Activated CD8-positive, alpha-beta memory T cell treated with anti-CD3 and anti-CD28 coated beads, Interleukin-2, amount 10 ng/mL, durations not matched to agents 7 days and 5 days (primary cell): ENCODE results near the gene CCDC120. TPM values are rescaled to one million over a fixed set of nuclear protein-coding genes. Genes with fewer than 3 reads are reported as not detected.

Experiments
- ATAC-seq: fragments of 150-1000 bp; cut with Tn5 transposase; one replicate; pipeline ENCODE4 v1.10.0; 2021; ENCODE audit warnings: moderate library complexity
- CTCF ChIA-PET: fragments of 350-600 bp; sonication (Branson Sonifier 250); formaldehyde crosslinking; loops from one replicate; lab custom pipeline; 2021; ENCODE audit warnings: antibody characterized with exemption; lab: Charles Lee
- DNase-seq: peaks from one replicate; pipeline ENCODE4 v3.0.0-alpha.2; 2020
- H3K27ac Mint-ChIP-seq: one replicate; pipeline ENCODE4 v1.8.0; 2021; ENCODE audit warnings: mild to moderate bottlenecking, mixed read lengths
- H3K27me3 Mint-ChIP-seq: one replicate; pipeline ENCODE4 v1.8.0; 2021; ENCODE audit warnings: mixed read lengths
- H3K36me3 Mint-ChIP-seq: one replicate; pipeline ENCODE4 v1.8.0; 2021; ENCODE audit warnings: mild to moderate bottlenecking, mixed read lengths
- H3K4me1 Mint-ChIP-seq: one replicate; pipeline ENCODE4 v1.8.0; 2021; ENCODE audit warnings: mixed read lengths
- H3K4me3 Mint-ChIP-seq: one replicate; pipeline ENCODE4 v1.8.0; 2021; ENCODE audit warnings: mild to moderate bottlenecking, moderate library complexity, mixed read lengths
- H3K9me3 Mint-ChIP-seq: one replicate; pipeline ENCODE4 v1.8.0; 2022; ENCODE audit warnings: low read depth, mixed read lengths
- total RNA-seq, 2 experiments: library from RNA; stranded (reverse); gene quantifications; one replicate each; pipeline ENCODE4 v1.2.3, GENCODE V29; 2021

Gene CCDC120
- total RNA-seq, 2 experiments from 2014 or later = 6.9 to 7.9 TPM

DNA sequence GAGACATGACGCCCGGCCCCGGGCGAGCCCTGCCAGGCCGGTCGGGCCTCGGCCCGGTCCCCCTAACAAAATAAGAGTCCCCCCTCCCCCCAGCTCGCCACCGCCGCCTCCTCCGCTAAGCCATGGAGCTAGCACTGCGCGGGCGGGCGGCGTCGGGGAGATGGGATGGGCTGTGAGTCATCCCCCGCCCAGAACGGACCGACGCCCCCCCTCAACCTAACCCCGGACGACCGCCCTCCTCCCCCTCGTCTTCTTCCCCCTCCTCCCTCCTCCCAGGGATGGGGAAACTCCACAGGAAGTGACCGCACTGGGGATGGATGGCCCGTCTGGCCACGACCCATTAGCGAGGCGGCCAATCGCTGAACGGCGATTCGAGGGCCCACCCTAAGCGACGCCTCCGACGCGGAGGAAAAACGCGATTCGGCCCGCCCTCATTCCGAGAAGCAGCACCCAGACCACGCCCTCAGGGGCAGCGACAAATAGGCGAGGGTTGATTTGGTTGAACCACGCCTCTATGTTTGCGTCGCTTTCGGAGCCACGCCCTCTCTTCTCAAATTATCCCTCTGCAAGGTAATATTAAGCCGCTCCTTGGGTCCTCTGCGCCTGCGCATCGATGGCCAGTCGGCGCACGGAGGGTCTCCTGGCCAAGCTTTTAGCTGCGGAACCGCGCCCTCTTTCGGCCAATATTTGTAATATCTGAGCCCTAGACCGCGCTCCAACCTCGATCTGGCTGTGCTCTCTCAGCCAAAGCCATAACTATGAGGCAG lies 15.4 kb upstream of the CCDC120 start, which contains the start of gene TFE3:
TSS of gene TFE3 (minus strand) at position 138 of the 767 bp plus-strand sequence. CDS start at position 7, 131 bp downstream.
- Mint-ChIP-seq H3K27me3 (no peaks in the 10 kb centered on the region), H3K9me3 (no peaks in the 10 kb centered on the region)

DNA sequence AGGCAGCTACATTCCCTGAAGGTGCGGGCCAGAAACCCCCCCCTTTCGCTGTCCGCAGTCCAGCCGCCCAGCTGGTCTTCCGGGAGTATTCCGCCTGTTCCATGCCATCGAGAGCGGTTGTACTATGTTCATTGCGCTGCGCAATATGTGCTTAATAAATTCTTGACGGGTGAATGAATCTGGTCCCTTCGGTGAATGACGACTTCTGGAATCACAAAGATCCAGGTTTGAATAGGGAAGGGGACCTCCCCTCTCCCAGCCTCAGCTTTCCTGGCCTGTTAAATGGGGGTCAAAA lies 14.9 kb upstream of the CCDC120 start:
- CTCF ChIA-PET = interaction anchor here (0.9 to 2.3 kb wide), 7 partner anchors 24 to 146 kb away, joined by 3 to 9 read pairs (median 4); partner anchors contain the start of genes GRIPAP1, OTUD5, PQBP1 and TIMM17B
- no peaks in the 10 kb centered on the region for H3K27me3 Mint-ChIP-seq
- H3K27ac Mint-ChIP-seq = peak overlapping the region; percentile 90
- no peaks in the 10 kb centered on the region for H3K9me3 Mint-ChIP-seq
- H3K4me1 Mint-ChIP-seq = peaks cover 31% of the 10 kb centered on the region
- peak overlapping the region; percentile 89 for H3K4me3 Mint-ChIP-seq
- DNase-seq = no peak
- ATAC-seq = no peak
- peaks cover under 1% of the 10 kb centered on the region for H3K36me3 Mint-ChIP-seq

More for the DNA sequence above, 15.4 kb upstream of the CCDC120 start, which contains the start of gene TFE3:
- DNase-seq (peak; percentile 98), ATAC-seq (peak; percentile 89)
- Mint-ChIP-seq H3K36me3 (peaks cover 6% of the 10 kb centered on the region), H3K4me1 (peaks cover 34% of the 10 kb centered on the region), H3K27ac (peak within 1 kb of the TSS; percentile 90), H3K4me3 (peak within 1 kb of the TSS; percentile 89)
- CTCF ChIA-PET = interaction anchor here (0.9 to 2.3 kb wide), 9 partner anchors 12 to 146 kb away, joined by 3 to 9 read pairs (median 4); partner anchors contain the start of genes GRIPAP1, OTUD5, PQBP1 and TIMM17B

DNA sequence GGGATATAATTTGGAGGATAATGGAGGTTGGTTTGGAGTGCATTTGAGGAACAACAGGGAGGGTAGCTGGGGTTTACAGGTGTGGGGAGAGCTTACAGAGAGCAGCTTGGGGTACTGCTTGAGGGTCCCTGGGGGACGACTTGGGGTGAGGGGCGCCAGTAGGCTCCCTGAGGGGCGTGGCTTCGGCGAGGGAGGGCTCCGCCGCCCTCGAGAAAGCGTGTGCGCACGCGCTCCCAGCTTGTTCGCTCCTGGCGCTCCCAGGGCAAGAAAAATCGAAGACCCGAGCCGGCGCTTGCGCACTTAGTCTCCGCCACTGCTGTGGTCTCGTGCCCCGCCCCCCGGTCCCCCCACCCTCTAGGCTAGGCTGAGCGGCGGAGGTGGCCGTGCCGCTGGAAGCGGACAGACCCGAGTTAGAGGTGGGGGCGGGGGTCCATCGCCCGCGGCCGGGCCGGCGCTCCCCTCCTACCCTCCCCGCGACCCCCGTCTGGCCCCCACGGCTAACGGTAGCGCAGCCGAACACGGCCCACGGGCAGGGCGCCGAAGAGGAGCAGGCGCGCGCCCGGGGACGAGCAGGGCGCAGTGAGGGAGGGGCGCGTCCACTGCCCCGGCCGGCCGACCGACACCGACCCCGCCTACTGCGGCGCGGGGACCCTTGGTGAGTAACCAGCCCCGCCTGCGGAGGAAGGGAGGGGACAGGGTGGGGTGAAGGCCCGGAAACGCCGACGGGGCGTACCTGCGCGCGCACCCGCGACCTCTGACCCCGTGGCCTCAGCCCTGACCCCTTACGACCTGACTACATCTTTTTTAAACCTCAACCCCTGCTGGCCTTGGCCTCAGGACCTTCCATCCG lies 5.4 kb upstream of the CCDC120 start:
- DNase-seq = peak; percentile 79
- Mint-ChIP-seq H3K27ac (peak overlapping the region; percentile 92), H3K9me3 (no peaks in the 10 kb centered on the region), H3K4me3 (peak overlapping the region; percentile 80), H3K36me3 (peaks cover 5% of the 10 kb centered on the region), H3K4me1 (peaks cover 38% of the 10 kb centered on the region), H3K27me3 (no peaks in the 10 kb centered on the region)
- CTCF ChIA-PET = no interaction called here
- peak; percentile 85 for ATAC-seq

GRCh38 chrX:49054073-49054762 lies 4.6 kb upstream of the CCDC120 start:
- no peaks in the 10 kb centered on the region for H3K9me3 Mint-ChIP-seq
- peak overlapping the region; percentile 92 for H3K27ac Mint-ChIP-seq
- H3K4me1 Mint-ChIP-seq = peaks cover 38% of the 10 kb centered on the region
- no peaks in the 10 kb centered on the region for H3K27me3 Mint-ChIP-seq
- CTCF ChIA-PET = no interaction called here
- H3K4me3 Mint-ChIP-seq = peak overlapping the region; percentile 80
- no peak for ATAC-seq
- no peak for DNase-seq
- peaks cover 5% of the 10 kb centered on the region for H3K36me3 Mint-ChIP-seq

- Mint-ChIP-seq H3K27ac (no peak overlapping the region), H3K4me1 (peaks cover 27% of the 10 kb centered on the region), H3K4me3 (no peak overlapping the region), H3K27me3 (no peaks in the 10 kb centered on the region), H3K9me3 (no peaks in the 10 kb centered on the region), H3K36me3 (peaks cover 3% of the 10 kb centered on the region)
- ATAC-seq (no peak), DNase-seq (no peak)
- CTCF ChIA-PET = no interaction called here
These were observed 402 bp downstream of the CCDC120 start for GRCh38 chrX:49059201-49059600.

DNA sequence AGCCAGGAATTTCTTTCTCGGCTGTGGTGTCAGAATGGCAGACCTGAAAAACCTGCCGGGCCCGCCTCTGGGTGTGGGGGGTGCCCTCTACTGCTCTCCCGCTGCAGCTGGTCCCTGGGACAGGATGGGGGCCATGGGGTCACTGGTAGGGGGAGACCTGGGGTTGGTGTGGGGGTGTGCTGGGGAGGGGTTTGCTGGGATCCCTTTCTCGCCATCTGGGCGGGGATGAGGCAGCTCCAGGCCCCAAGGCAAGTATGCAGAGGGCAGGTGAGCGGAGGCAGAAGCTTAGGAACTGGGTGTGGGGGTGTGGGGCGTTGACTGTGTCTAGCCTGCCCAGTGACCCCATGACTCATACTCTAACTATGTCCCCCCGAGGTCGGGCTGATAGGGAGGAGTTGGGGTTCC lies 884 bp downstream of the CCDC120 start:
- Mint-ChIP-seq H3K9me3 (no peaks in the 10 kb centered on the region), H3K36me3 (peaks cover 1% of the 10 kb centered on the region), H3K4me3 (no peak overlapping the region), H3K4me1 (peaks cover 22% of the 10 kb centered on the region), H3K27me3 (no peaks in the 10 kb centered on the region), H3K27ac (no peak overlapping the region)
- DNase-seq = no peak
- ATAC-seq = no peak
- CTCF ChIA-PET = no interaction called here

DNA sequence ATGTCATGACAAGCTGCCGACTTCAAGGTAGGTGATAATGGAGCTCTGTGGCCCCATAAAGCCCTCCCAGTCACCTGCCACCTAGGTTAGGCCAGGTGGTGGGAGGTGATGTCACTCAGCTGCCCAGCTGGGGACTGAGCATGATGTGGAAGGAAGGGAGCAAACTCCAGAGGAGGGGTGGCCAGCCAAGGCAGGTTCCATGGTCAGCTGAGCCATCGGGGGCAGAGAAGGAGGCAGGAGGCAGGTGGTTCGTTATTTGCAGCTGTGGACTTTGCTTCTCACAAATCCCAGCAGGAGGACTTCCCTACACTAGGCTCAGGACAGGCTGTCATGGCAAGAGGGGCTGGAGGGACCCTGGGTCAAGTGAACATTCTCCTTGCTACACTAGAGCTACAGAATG lies 2.1 kb downstream of the CCDC120 start:
- Mint-ChIP-seq H3K27ac (no peak overlapping the region), H3K4me3 (no peak overlapping the region), H3K4me1 (peaks cover 11% of the 10 kb centered on the region), H3K36me3 (peaks cover 1% of the 10 kb centered on the region), H3K27me3 (no peaks in the 10 kb centered on the region), H3K9me3 (no peaks in the 10 kb centered on the region)
- ATAC-seq (no peak), DNase-seq (no peak)
- CTCF ChIA-PET = no interaction called here

DNA sequence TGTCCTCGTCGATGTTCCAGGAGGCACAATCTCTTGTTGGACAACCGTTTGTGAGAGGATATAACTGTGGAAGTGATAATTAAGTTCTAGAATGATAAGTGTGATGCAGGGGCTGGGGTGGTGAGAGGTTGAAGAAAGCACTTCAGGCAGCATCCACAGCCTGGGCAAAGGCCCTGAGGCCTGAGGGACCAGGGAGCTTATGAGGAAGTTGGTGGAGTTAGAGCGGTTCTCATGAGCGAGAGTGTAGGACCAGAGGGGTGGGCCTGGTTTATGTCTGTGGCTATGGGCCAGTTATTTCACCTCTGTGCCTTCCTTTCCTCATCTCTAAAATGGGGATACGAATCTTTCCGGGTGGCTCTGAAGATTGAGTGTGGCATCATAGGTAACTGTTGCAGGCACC lies 2.7 kb downstream of the CCDC120 start:
- H3K27me3 Mint-ChIP-seq = no peaks in the 10 kb centered on the region
- H3K4me3 Mint-ChIP-seq = no peak overlapping the region
- H3K36me3 Mint-ChIP-seq = no peaks in the 10 kb centered on the region
- H3K9me3 Mint-ChIP-seq = no peaks in the 10 kb centered on the region
- DNase-seq (no peak), ATAC-seq (no peak)
- no peak overlapping the region for H3K27ac Mint-ChIP-seq
- H3K4me1 Mint-ChIP-seq = peaks cover 9% of the 10 kb centered on the region
- CTCF ChIA-PET = no interaction called here

DNA sequence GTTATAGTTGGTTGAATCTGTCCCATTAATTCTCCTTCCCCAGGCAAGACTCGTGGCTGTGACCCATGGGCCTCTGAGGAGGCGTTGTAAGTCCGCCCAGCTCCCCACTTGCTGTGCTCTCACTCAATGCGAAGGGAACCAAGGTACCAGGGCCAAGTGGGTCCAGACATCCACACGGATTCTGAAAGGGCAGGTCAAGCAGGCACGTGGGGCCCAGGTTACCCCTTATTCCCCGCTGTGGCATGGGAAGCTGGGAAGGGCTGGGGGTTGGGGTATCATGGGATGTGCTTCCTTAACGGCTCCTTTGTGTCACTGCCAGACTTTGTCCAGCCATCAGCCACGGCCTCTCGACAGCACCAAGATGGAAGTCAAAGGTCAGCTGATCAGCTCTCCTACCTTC lies 3.1 kb downstream of the CCDC120 start:
- no peak overlapping the region for H3K27ac Mint-ChIP-seq
- no peaks in the 10 kb centered on the region for H3K9me3 Mint-ChIP-seq
- H3K4me3 Mint-ChIP-seq = no peak overlapping the region
- no peaks in the 10 kb centered on the region for H3K36me3 Mint-ChIP-seq
- ATAC-seq (no peak), DNase-seq (no peak)
- no peaks in the 10 kb centered on the region for H3K27me3 Mint-ChIP-seq
- H3K4me1 Mint-ChIP-seq = peaks cover 6% of the 10 kb centered on the region
- CTCF ChIA-PET = no interaction called here

- ATAC-seq = no peak
- CTCF ChIA-PET = no interaction called here
- H3K9me3 Mint-ChIP-seq = no peaks in the 10 kb centered on the region
- H3K4me1 Mint-ChIP-seq = no peaks in the 10 kb centered on the region
- no peak overlapping the region for H3K27ac Mint-ChIP-seq
- H3K27me3 Mint-ChIP-seq = no peaks in the 10 kb centered on the region
- H3K4me3 Mint-ChIP-seq = no peak overlapping the region
- no peaks in the 10 kb centered on the region for H3K36me3 Mint-ChIP-seq
- no peak for DNase-seq
These were observed 4.9 kb downstream of the CCDC120 start for GRCh38 chrX:49063715-49064114.

- Mint-ChIP-seq H3K9me3 (no peaks in the 10 kb centered on the region), H3K27me3 (no peaks in the 10 kb centered on the region), H3K4me3 (no peak overlapping the region), H3K4me1 (no peaks in the 10 kb centered on the region), H3K27ac (no peak overlapping the region), H3K36me3 (no peaks in the 10 kb centered on the region)
- DNase-seq = no peak
- ATAC-seq = no peak
- CTCF ChIA-PET = no interaction called here
These were observed 5.5 kb downstream of the CCDC120 start for GRCh38 chrX:49064303-49064702.

GRCh38 chrX:49064735-49065134 lies 5.9 kb downstream of the CCDC120 start:
- Mint-ChIP-seq H3K27me3 (no peaks in the 10 kb centered on the region), H3K27ac (no peak overlapping the region), H3K4me1 (no peaks in the 10 kb centered on the region), H3K9me3 (no peaks in the 10 kb centered on the region), H3K4me3 (no peak overlapping the region), H3K36me3 (no peaks in the 10 kb centered on the region)
- no peak for DNase-seq
- ATAC-seq = no peak
- CTCF ChIA-PET = no interaction called here

DNA sequence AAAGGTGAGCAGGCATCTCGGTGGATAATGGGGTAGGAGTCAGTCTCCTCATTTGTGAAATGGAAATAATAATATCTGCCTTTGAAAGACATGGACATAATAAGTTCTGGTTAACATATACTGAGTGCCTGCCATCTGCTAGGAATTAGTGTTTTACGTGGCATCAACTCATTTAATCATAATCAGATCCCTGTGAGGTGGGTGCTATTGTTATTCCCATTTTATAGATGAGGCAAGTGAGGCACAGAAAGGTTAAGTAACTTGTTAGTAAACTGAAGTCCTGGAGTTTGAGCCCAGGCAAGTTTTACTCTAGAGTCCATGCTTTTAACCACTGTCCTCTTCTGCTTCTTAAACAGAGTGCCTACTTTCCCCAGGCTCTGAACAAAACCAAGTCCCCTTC lies 7.5 kb downstream of the CCDC120 start:
- Mint-ChIP-seq H3K27me3 (no peaks in the 10 kb centered on the region), H3K4me3 (no peak overlapping the region), H3K36me3 (peaks cover 1% of the 10 kb centered on the region), H3K4me1 (no peaks in the 10 kb centered on the region), H3K9me3 (no peaks in the 10 kb centered on the region), H3K27ac (no peak overlapping the region)
- ATAC-seq (no peak), DNase-seq (no peak)
- CTCF ChIA-PET = no interaction called here
